Esophagus squamous epithelium (tissue), 5 donors: Measurements from ENCODE around the gene RGL3. TPM values are rescaled to one million over a fixed set of nuclear protein-coding genes. Genes with fewer than 3 reads are reported as not detected.

Experiments used
- DNase-seq: peaks from one replicate; lab custom pipeline; 2025; lab: John Stamatoyannopoulos, UW
- H3K27ac ChIP-seq, 4 donors: fragments of 200-600 bp; sonication (generic); one replicate each; pipeline ENCODE4 v1.5.1; 2016 to 2019; ENCODE audit warnings: mild to moderate bottlenecking in 1 of 4
- H3K27me3 ChIP-seq, 4 donors: fragments of 200-600 bp; sonication (generic); 1 replicate in 3 of 4; 2 replicates in 1 of 4; pipeline versions ENCODE4 v1.5.1 to v1.6.0; 2017 to 2021; ENCODE audit warnings: antibody characterized with exemption in 1 of 4
- H3K36me3 ChIP-seq, 3 donors: fragments of 200-600 bp; sonication (generic); one replicate each; pipeline ENCODE4 v1.5.1; 2016 to 2019
- H3K4me1 ChIP-seq, 3 donors: fragments of 200-600 bp; sonication (generic); one replicate each; pipeline ENCODE4 v1.5.1; 2017 to 2019
- H3K4me3 ChIP-seq, 4 donors: fragments of 200-600 bp; sonication (generic); 1 replicate in 3 of 4; 2 replicates in 1 of 4; pipeline ENCODE4 v1.5.1; 2016 to 2019; ENCODE audit warnings: mild to moderate bottlenecking in 2 of 4, moderate library complexity in 1 of 4
- H3K9me3 ChIP-seq, 3 donors: fragments of 200-600 bp; sonication (generic); one replicate each; pipeline ENCODE4 v1.5.1; 2016 to 2019
- POLR2A ChIP-seq, 4 donors: fragments of 450-650 bp; IDR thresholded peaks; one replicate each; pipeline ENCODE4 v1.6.1; 2017; ENCODE audit warnings: antibody characterized with exemption in 4 of 4, mild to moderate bottlenecking in 4 of 4, moderate library complexity in 3 of 4
- WGBS, 2 donors: methylation state at CpG; one replicate each; pipeline ENCODE4 v1.1.5; 2018; 5-methylcytosine and 5-hydroxymethylcytosine counted together
- intact Hi-C: fragments of 100-400 bp; cut with DNase I; formaldehyde crosslinking; loops from one replicate; pipeline ENCODE4 v1.15.0; 2022
- small RNA-seq, 4 donors: library from RNA; depleted of rRNA; stranded (forward); fragments of <200 nt; gene quantifications; one replicate each; pipeline ENCODE3, GENCODE V24; 2016
- total RNA-seq, 4 donors: library from RNA; depleted of rRNA; stranded (reverse); fragments of >200 nt; gene quantifications; one replicate each; pipeline ENCODE4 v1.1.0, GENCODE V29; 2016
- TF ChIP-seq, protein P1 (sequence below), 6 experiments: fragments of 450-650 bp in 4 of 6; fragments of 200-600 bp in 2 of 6; sonication (generic) in 2 of 6; IDR thresholded peaks; one replicate each; pipeline ENCODE4 v1.5.1; 2016 to 2019; ENCODE audit warnings: antibody characterized with exemption in 6 of 6, mild to moderate bottlenecking in 4 of 6, moderate library complexity in 4 of 6
- donor health status: DM: yes; HTN: yes; CAD: no.

Gene RGL3
- total RNA-seq, 4 donors from 2014 or later: 0.22 to 1.9 (median 0.45) TPM

DNA sequence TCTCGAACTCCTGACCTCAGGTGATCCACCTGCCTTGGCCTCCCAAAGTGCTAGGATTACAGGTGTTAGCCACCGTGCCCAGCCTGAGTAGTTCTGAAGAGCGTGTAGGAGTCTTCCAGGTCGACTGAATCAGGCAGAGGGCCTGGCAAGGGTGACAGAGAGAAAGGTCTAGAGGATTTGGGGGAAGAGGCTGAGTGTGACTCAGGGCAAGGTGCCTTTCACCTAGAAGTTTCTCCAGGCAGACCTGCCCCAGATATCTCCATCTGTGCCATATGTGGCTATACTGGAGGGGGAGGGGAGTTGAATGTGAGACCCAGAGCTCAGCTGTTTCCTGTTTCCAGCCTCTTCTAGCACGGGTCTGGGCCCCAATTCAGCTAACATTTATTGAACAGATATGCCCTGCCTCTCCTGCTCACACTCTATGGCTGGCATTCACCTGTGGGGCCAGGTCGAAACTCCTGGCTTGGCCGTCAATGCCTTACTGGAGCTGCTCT lies 71.5 kb downstream of the RGL3 start:
- intact Hi-C loops: no loop called here
- Histone ChIP-seq H3K27ac (peak overlapping the region in 1 of 4 donors; percentile 86), H3K4me1 (peaks cover 27 to 47% (median 33%) of the 10 kb centered on the region in 3 donors), H3K9me3 (no peaks in the 10 kb centered on the region), H3K4me3 (no peak overlapping the region), H3K27me3 (no peaks in the 10 kb centered on the region), H3K36me3 (peaks cover 0 to 4% (median 0%) of the 10 kb centered on the region in 3 donors)
- DNase-seq: no peak
- WGBS, 2 donors: 69 to 71% methylated on average over 3 to 6 of the region's 7 CpGs
- TF ChIP-seq, protein P1, sequence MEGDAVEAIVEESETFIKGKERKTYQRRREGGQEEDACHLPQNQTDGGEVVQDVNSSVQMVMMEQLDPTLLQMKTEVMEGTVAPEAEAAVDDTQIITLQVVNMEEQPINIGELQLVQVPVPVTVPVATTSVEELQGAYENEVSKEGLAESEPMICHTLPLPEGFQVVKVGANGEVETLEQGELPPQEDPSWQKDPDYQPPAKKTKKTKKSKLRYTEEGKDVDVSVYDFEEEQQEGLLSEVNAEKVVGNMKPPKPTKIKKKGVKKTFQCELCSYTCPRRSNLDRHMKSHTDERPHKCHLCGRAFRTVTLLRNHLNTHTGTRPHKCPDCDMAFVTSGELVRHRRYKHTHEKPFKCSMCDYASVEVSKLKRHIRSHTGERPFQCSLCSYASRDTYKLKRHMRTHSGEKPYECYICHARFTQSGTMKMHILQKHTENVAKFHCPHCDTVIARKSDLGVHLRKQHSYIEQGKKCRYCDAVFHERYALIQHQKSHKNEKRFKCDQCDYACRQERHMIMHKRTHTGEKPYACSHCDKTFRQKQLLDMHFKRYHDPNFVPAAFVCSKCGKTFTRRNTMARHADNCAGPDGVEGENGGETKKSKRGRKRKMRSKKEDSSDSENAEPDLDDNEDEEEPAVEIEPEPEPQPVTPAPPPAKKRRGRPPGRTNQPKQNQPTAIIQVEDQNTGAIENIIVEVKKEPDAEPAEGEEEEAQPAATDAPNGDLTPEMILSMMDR (IDR thresholded peaks at IDR 0.05): no peak
- no peak for TF ChIP-seq POLR2A (IDR thresholded peaks at IDR 0.05)

- WGBS, 2 donors: 0 to 1% methylated on average over 19 to 24 of the region's 50 CpGs
- H3K9me3 ChIP-seq: no peaks in the 10 kb centered on the region
- TF ChIP-seq POLR2A (IDR thresholded peaks at IDR 0.05): peak in 3 of 4 donors; percentile 73 to 78 (median 78)
- TF ChIP-seq, protein P1 (IDR thresholded peaks at IDR 0.05): no peak
- DNase-seq: peak; percentile 89
- H3K27ac ChIP-seq: peak within 1 kb of the TSS; percentile 85 to 94 (median 88)
- peaks cover 0 to 16% (median 0%) of the 10 kb centered on the region in 3 donors for H3K36me3 ChIP-seq
- no peaks in the 10 kb centered on the region for H3K27me3 ChIP-seq
- intact Hi-C loops: no loop called here
- H3K4me3 ChIP-seq: peak within 1 kb of the TSS; percentile 56 to 91 (median 79)
- peaks cover 27 to 47% (median 33%) of the 10 kb centered on the region in 3 donors for H3K4me1 ChIP-seq
Observed at GRCh38 chr19:11346104-11346940, 72.8 kb downstream of the RGL3 start, which contains the start of the genes CCDC159 and TMEM205. CCDC159 (plus strand) TSS chr19:11346519; CDS start chr19:11346607, 88 bp downstream. TMEM205 (minus strand) TSS chr19:11346268; CDS start chr19:11345619, 649 bp downstream.

DNA sequence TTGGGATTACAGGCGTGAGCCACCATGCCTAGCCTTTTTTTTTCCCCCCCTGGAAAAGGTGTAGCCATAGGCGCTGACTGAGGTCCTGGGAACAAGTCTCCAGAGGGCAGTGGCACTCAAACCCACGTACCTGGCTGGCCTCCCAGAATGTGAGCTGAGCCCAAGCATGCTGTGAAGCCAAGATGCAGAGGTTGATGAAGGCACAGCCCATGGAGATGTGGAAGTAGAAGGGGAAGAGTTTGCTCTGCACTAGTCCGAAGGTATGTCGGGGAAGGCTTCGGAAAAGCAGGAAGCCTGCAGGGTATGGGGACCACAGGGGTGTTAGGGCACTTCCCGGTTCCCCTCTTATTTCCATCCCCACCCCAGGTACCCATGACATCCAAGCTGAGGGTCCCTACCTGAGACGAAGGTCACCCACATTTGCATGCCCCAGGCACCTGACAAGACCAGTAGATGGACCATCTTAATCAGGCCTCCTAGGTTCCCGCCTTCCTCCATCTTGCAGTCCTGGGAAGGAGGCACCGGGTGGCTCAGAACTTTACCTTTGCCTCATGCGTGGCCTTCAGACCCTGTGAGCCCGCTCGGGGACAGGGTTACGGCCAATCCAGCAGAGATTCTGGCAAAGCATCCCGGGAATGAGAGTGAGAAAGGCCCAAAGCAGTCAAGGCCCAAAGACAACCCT lies 73.9 kb downstream of the RGL3 start:
- peak overlapping the region; percentile 56 to 91 (median 79) for H3K4me3 ChIP-seq
- 38 to 43% methylated on average over 5 to 10 of the region's 15 CpGs for WGBS, 2 donors

More for the DNA sequence above, 73.9 kb downstream of the RGL3 start:
- Histone ChIP-seq H3K36me3 (peaks cover 0 to 18% (median 0%) of the 10 kb centered on the region in 3 donors), H3K27ac (peak overlapping the region; percentile 85 to 94 (median 88)), H3K4me1 (peaks cover 27 to 50% (median 33%) of the 10 kb centered on the region in 3 donors), H3K9me3 (no peaks in the 10 kb centered on the region), H3K27me3 (no peaks in the 10 kb centered on the region)
- TF ChIP-seq, protein P1 (IDR thresholded peaks at IDR 0.05): no peak
- TF ChIP-seq POLR2A (IDR thresholded peaks at IDR 0.05): no peak
- intact Hi-C loops: no loop called here
- no peak for DNase-seq

Small RNA genes within 50 kb of the gene (small RNA-seq; reads per million reads assigned to genes)
- gene RF00019: 0 reads per million in 4 donors

Other genes with a start within 250 kb of the RGL3 start
- gene KANK2, start 221.8 kb downstream of the RGL3 start, total RNA-seq: 100 to 1,000 TPM in 1 of 4 donors, 10 to 100 TPM in 3; 29.3 to 287 (median 57.1) TPM
- not detected for gene ANGPTL8, start 179.7 kb downstream of the RGL3 start, total RNA-seq
- gene DOCK6, start 156.8 kb downstream of the RGL3 start, total RNA-seq: 10 to 100 TPM; 19.7 to 94.0 (median 33.3) TPM
- not detected for gene TSPAN16, start 123.2 kb downstream of the RGL3 start, total RNA-seq
- 10 to 100 TPM; 55.9 to 90.4 (median 73.8) TPM for gene RAB3D, start 79.7 kb downstream of the RGL3 start, total RNA-seq
- 100 to 1,000 TPM in 2 of 4 donors, 10 to 100 TPM in 2; 80.1 to 173 (median 129) TPM for gene TMEM205, start 73.0 kb downstream of the RGL3 start, total RNA-seq
- 10 to 100 TPM in 1 of 4 donors, 1 to 10 TPM in 3; 5.7 to 17.7 (median 8.0) TPM for gene CCDC159, start 72.8 kb downstream of the RGL3 start, total RNA-seq
- gene PLPPR2, start 63.9 kb downstream of the RGL3 start, total RNA-seq: 10 to 100 TPM in 1 of 4 donors, 1 to 10 TPM in 3; 5.1 to 14.2 (median 9.7) TPM
- gene SWSAP1, start 44.6 kb downstream of the RGL3 start, total RNA-seq: 1 to 10 TPM; 1.0 to 2.9 (median 1.3) TPM
- 1 to 10 TPM in 2 of 4 donors, under 1 TPM in 2; 0.35 to 6.2 (median 1.0) TPM for gene EPOR, start 35.0 kb downstream of the RGL3 start, total RNA-seq
- 1 to 10 TPM in 1 of 4 donors, under 1 TPM in 1, not detected in 2; 0.19 to 8.8 TPM for gene ODAD3, start 15.8 kb upstream of the RGL3 start, total RNA-seq
- 100 to 1,000 TPM in 1 of 4 donors, 10 to 100 TPM in 3; 64.1 to 107 (median 99.1) TPM for gene PRKCSH, start 16.3 kb upstream of the RGL3 start, total RNA-seq
- gene ELAVL3, start 61.7 kb upstream of the RGL3 start, total RNA-seq: not detected
- 10 to 100 TPM in 1 of 4 donors, 1 to 10 TPM in 3; 3.6 to 10.2 (median 5.0) TPM for gene ZNF653, start 86.5 kb upstream of the RGL3 start, total RNA-seq
- 10 to 100 TPM; 41.4 to 47.1 (median 43.1) TPM for gene ECSIT, start 109.8 kb upstream of the RGL3 start, total RNA-seq
- gene CNN1, start 119.5 kb upstream of the RGL3 start, total RNA-seq: 100 to 1,000 TPM in 1 of 4 donors, 10 to 100 TPM in 3; 20.4 to 437 (median 45.0) TPM
- 10 to 100 TPM; 21.7 to 31.6 (median 28.6) TPM for gene ELOF1, start 139.9 kb upstream of the RGL3 start, total RNA-seq
- 10 to 100 TPM; 12.2 to 61.9 (median 33.0) TPM for gene ACP5, start 158.3 kb upstream of the RGL3 start, total RNA-seq
- gene ZNF627, start 178.2 kb upstream of the RGL3 start, total RNA-seq: 1 to 10 TPM; 3.5 to 9.2 (median 6.5) TPM